ENCODE measurements around the gene PTPRB. TPM values are rescaled to one million over a fixed set of nuclear protein-coding genes. Genes with fewer than 3 reads are reported as not detected.

Gene PTPRB
- total RNA-seq (2022; extraction: Qiagen RNA extraction) = 0.45 to 0.78 TPM (median 0.65 TPM) in 5 replicates

GRCh38 chr12:70637303-70638085, at the start of gene PTPRB:
PTPRB (minus strand) TSS chr12:70637429; CDS start chr12:70637395, 34 bp downstream.

All from A549 treated with AZD2906 at 1 μM for 4 hours (cell line).